Measurements from ENCODE around the gene ISLR2.

ISLR2 gene

GRCh38 chr15:74182131-74182530 is 51.7 kb downstream of the ISLR2 start:
- TF ChIP-seq CTCF (IDR thresholded peaks at IDR 0.05; ENCODE audit: borderline replicate concordance, insufficient read depth, low read depth, low read length): no peak
- H3K4me3 ChIP-seq (ENCODE audit: low read depth, low read length): no peak overlapping the region

- no peak for TF ChIP-seq CTCF (IDR thresholded peaks at IDR 0.05; ENCODE audit: borderline replicate concordance, insufficient read depth, low read depth, low read length)
- no peak overlapping the region for H3K4me3 ChIP-seq (ENCODE audit: low read depth, low read length)
These were observed 54.3 kb downstream of the ISLR2 start for GRCh38 chr15:74184582-74185091.

GRCh38 chr15:74185710-74186348 is 55.4 kb downstream of the ISLR2 start:
- no peak for TF ChIP-seq CTCF (IDR thresholded peaks at IDR 0.05; ENCODE audit: borderline replicate concordance, insufficient read depth, low read depth, low read length)
- no peak overlapping the region for H3K4me3 ChIP-seq (ENCODE audit: low read depth, low read length)
